Tibial nerve (tissue), 4 donors: ENCODE data around the gene ERBB2. TPM values are rescaled to one million over a fixed set of nuclear protein-coding genes. Genes with fewer than 3 reads are reported as not detected.

Source experiments
- DNase-seq, 2 donors: peaks; one replicate each; pipeline ENCODE4 v3.0.0-alpha.2; 2019; ENCODE audit warnings: low spot score in 2 of 2
- H3K27ac ChIP-seq, 4 donors: fragments of 200-600 bp; sonication (generic) in 3 of 4; one replicate each; pipeline ENCODE4 v1.5.1; 2017 to 2019; ENCODE audit warnings: mild to moderate bottlenecking in 1 of 4
- H3K27me3 ChIP-seq, 2 donors: fragments of 200-600 bp; sonication (generic) in 1 of 2; one replicate each; pipeline versions ENCODE4 v1.5.1 to v1.6.0; 2017 to 2019
- H3K36me3 ChIP-seq, 3 donors: fragments of 200-600 bp; sonication (generic); one replicate each; pipeline ENCODE4 v1.5.1; 2018 to 2019
- H3K4me1 ChIP-seq, 4 donors: fragments of 200-600 bp; sonication (generic) in 3 of 4; one replicate each; pipeline ENCODE4 v1.5.1; 2017 to 2019
- H3K4me3 ChIP-seq, 4 donors: fragments of 200-600 bp; sonication (generic) in 3 of 4; one replicate each; pipeline ENCODE4 v1.5.1; 2017 to 2019; ENCODE audit warnings: mild to moderate bottlenecking in 1 of 4, moderate library complexity in 1 of 4
- H3K9me3 ChIP-seq, 4 donors: fragments of 200-600 bp; sonication (generic) in 3 of 4; one replicate each; pipeline ENCODE4 v1.5.1; 2017 to 2019
- EP300 ChIP-seq, 2 donors: sonication (generic); formaldehyde crosslinking; IDR thresholded peaks; one replicate each; pipeline ENCODE4 v1.6.1; 2017; ENCODE audit warnings: antibody characterized with exemption in 2 of 2, mild to moderate bottlenecking in 1 of 2
- POLR2A ChIP-seq, 2 donors: fragments of 450-650 bp; IDR thresholded peaks; one replicate each; pipeline ENCODE4 v1.6.1; 2017; ENCODE audit warnings: antibody characterized with exemption in 2 of 2, mild to moderate bottlenecking in 2 of 2, moderate library complexity in 2 of 2
- WGBS, 2 donors: methylation state at CpG; one replicate each; pipeline ENCODE4 v1.1.5; 2018; 5-methylcytosine and 5-hydroxymethylcytosine counted together
- total RNA-seq, 4 donors: library from RNA; depleted of rRNA; stranded (reverse); fragments of >200 nt; gene quantifications; one replicate each; pipeline ENCODE4 v1.1.0, GENCODE V29; 2016
- TF ChIP-seq, protein P1 (sequence below), 5 experiments: fragments of 200-600 bp in 3 of 5; fragments of 450-650 bp in 2 of 5; sonication (generic) in 3 of 5; IDR thresholded peaks; one replicate each; pipeline ENCODE4 v1.5.1; 2016 to 2019; ENCODE audit warnings: antibody characterized with exemption in 5 of 5, mild to moderate bottlenecking in 3 of 5, moderate library complexity in 2 of 5

Gene ERBB2
- total RNA-seq, 4 donors from 2014 or later, result 101 to 131 (median 114) TPM

DNA sequence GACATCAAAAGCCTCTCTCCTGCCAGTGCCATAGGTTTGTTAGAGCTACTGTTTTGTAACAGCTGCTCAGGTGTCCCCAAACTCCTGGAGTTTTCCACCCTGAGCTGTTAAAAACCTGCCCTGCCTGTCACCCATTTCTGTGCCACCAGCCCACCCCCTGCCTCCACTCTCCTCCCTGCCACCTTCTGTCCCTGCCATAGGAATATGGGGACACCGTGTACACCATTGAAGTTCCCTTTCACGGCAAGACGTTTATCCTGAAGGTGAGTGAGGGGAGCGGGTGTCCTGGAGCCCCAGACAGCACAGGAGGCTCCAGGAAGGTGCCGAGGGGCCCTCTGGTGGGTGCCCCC, 39.9 kb upstream of the ERBB2 start:
- Histone ChIP-seq H3K36me3 (peaks cover 0 to 80% (median 19%) of the 10 kb centered on the region in 3 donors), H3K27me3 (no peaks in the 10 kb centered on the region), H3K4me3 (no peak overlapping the region), H3K27ac (peak overlapping the region; percentile 34 to 86 (median 80)), H3K9me3 (no peaks in the 10 kb centered on the region), H3K4me1 (peaks cover 0 to 79% (median 36%) of the 10 kb centered on the region in 4 donors)
- WGBS, 2 donors, result 85 to 86% methylated on average over 5 of the region's 5 CpGs
- TF ChIP-seq EP300 (IDR thresholded peaks at IDR 0.05), result no peak
- TF ChIP-seq POLR2A (IDR thresholded peaks at IDR 0.05), result no peak
- TF ChIP-seq, protein P1, sequence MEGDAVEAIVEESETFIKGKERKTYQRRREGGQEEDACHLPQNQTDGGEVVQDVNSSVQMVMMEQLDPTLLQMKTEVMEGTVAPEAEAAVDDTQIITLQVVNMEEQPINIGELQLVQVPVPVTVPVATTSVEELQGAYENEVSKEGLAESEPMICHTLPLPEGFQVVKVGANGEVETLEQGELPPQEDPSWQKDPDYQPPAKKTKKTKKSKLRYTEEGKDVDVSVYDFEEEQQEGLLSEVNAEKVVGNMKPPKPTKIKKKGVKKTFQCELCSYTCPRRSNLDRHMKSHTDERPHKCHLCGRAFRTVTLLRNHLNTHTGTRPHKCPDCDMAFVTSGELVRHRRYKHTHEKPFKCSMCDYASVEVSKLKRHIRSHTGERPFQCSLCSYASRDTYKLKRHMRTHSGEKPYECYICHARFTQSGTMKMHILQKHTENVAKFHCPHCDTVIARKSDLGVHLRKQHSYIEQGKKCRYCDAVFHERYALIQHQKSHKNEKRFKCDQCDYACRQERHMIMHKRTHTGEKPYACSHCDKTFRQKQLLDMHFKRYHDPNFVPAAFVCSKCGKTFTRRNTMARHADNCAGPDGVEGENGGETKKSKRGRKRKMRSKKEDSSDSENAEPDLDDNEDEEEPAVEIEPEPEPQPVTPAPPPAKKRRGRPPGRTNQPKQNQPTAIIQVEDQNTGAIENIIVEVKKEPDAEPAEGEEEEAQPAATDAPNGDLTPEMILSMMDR (IDR thresholded peaks at IDR 0.05), result no peak
- DNase-seq, result no peak

DNA sequence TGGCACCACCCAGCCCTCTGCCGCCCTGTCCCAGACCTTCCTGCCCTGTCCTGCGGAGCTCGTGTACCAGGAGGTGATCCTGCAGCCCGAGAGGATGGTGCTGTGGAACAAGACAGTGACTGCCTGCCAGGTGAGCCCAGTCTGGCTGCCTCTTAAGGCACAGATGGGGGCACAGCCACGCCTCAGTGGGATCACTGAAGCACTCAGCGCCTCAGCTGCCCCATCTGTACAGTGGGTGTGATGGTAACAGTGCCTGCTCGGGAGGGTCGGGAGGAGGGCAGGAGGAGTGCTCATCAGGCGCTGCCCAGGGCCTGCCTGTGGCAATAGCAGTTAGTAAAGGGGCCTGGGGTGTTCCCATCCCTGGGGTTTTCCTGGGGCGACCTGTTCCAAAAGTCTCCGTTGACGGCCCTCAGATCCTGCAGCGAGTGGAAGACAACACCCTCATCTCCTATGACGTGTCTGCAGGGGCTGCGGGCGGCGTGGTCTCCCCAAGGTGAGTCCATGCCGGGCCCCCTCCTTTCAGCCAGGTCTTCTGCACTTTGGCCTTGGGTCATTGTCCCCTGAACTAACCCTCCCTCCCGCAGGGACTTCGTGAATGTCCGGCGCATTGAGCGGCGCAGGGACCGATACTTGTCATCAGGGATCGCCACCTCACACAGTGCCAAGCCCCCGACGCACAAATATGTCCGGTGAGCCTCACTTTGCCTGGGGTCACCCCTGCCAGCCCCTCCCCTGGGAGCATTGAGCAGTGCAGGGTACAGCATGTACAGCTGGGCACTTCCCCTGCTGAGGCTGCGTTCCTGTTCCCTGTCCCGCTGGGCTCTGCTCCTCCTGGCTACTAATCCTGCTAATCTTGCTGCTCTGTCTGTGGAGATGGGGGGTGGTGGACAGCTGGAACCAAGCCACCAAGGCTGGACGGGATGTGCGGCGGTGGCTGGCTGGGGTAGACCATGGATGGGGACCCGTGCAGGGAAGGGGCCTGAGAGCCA, 39.2 kb upstream of the ERBB2 start:
- Histone ChIP-seq H3K36me3 (peaks cover 0 to 80% (median 19%) of the 10 kb centered on the region in 3 donors), H3K27me3 (peaks cover 0 to 2% of the 10 kb centered on the region in 2 donors), H3K27ac (peak overlapping the region; percentile 34 to 86 (median 80)), H3K4me3 (no peak overlapping the region), H3K9me3 (no peaks in the 10 kb centered on the region), H3K4me1 (peaks cover 0 to 79% (median 41%) of the 10 kb centered on the region in 4 donors)
- peak in 1 of 2 donors; percentile 14 for TF ChIP-seq EP300 (IDR thresholded peaks at IDR 0.05)
- no peak for TF ChIP-seq POLR2A (IDR thresholded peaks at IDR 0.05)
- TF ChIP-seq, protein P1 (IDR thresholded peaks at IDR 0.05), result no peak
- no peak for DNase-seq
- WGBS, 2 donors, result 85 to 87% methylated on average over 27 to 29 of the region's 35 CpGs

DNA sequence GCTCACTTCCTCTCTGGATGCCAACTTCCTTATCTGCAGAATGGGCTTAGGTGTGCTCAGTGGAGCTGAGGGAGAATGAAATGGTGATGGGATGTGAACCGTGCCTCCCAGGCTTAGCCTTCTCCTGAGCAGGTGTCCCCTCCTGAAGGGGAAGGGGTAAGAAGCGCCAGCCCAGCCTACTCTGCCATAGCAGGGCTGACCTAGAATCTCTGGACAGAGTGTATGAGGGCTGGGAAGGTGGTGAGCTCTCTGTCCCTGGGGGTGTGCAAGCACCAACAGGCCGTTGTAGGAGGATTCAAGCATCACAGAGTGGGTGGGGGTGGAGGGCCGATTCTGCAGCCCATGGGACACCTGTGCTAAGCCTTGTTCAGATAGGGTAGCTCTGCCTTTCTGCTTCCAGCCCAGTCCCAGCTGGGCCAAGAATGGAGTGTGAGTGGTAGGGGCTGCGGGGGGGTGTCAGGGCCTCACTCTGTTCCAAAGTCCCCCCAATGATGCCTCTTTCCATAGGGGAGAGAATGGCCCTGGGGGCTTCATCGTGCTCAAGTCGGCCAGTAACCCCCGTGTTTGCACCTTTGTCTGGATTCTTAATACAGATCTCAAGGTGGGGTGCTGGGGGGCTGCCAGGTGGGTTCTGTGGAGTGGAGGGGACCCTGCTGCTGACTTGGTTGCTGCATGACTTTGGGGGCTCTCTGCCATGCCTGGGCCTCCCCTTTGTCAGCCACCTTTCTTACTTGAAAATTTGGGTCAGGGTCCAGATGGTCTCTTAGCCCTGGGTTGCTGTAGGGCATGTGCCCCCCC, 37.9 kb upstream of the ERBB2 start:
- Histone ChIP-seq H3K9me3 (no peaks in the 10 kb centered on the region), H3K4me1 (peaks cover 0 to 87% (median 50%) of the 10 kb centered on the region in 4 donors), H3K4me3 (no peak overlapping the region), H3K36me3 (peaks cover 0 to 68% (median 19%) of the 10 kb centered on the region in 3 donors), H3K27ac (peak overlapping the region in 2 of 4 donors; percentile 85 to 86), H3K27me3 (peaks cover 0 to 15% of the 10 kb centered on the region in 2 donors)
- WGBS, 2 donors, result 75 to 83% methylated on average over 8 of the region's 8 CpGs
- DNase-seq, result no peak
- no peak for TF ChIP-seq POLR2A (IDR thresholded peaks at IDR 0.05)
- TF ChIP-seq, protein P1 (IDR thresholded peaks at IDR 0.05), result no peak
- no peak for TF ChIP-seq EP300 (IDR thresholded peaks at IDR 0.05)

DNA sequence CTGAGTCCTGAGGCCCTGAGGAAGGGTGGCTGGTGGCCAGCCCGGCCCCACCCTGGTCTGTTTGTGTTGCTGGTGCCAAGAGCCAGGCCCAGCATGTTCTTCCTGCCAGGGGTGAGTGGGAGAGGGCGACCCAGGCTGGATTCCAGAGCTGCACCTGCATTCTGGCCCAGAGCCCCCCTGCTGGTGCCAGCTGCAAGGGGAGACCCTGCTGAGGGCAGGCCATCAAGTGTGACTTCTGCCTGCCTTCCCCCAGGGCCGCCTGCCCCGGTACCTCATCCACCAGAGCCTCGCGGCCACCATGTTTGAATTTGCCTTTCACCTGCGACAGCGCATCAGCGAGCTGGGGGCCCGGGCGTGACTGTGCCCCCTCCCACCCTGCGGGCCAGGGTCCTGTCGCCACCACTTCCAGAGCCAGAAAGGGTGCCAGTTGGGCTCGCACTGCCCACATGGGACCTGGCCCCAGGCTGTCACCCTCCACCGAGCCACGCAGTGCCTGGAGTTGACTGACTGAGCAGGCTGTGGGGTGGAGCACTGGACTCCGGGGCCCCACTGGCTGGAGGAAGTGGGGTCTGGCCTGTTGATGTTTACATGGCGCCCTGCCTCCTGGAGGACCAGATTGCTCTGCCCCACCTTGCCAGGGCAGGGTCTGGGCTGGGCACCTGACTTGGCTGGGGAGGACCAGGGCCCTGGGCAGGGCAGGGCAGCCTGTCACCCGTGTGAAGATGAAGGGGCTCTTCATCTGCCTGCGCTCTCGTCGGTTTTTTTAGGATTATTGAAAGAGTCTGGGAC, 37.1 kb upstream of the ERBB2 start:
- Histone ChIP-seq H3K27ac (peak overlapping the region; percentile 7 to 64 (median 30)), H3K27me3 (peaks cover 0 to 23% of the 10 kb centered on the region in 2 donors), H3K4me3 (no peak overlapping the region), H3K9me3 (no peaks in the 10 kb centered on the region), H3K4me1 (peaks cover 0 to 95% (median 58%) of the 10 kb centered on the region in 4 donors), H3K36me3 (peaks cover 0 to 60% (median 16%) of the 10 kb centered on the region in 3 donors)
- TF ChIP-seq EP300 (IDR thresholded peaks at IDR 0.05) (no peak), POLR2A (IDR thresholded peaks at IDR 0.05) (no peak)
- TF ChIP-seq, protein P1 (IDR thresholded peaks at IDR 0.05), result no peak
- 47 to 80% methylated on average over 9 to 21 of the region's 22 CpGs for WGBS, 2 donors
- no peak for DNase-seq
